GM19035 (cell line): ENCODE measurements around the gene THRB.
"Not testable (repeated sequence)": the region's sequence is repeated elsewhere in the genome, so short reads cannot be mapped to it uniquely, and the experiment has no call there.

Experiments
- ATAC-seq: cut with Tn5 transposase; IDR thresholded peaks from one replicate; pipeline ENCODE4 v1.9.1; 2021; ENCODE audit not compliant: unreplicated experiment

The THRB gene

GRCh38 chr3:24451461-24452099 is 43.1 kb downstream of the THRB start:
- ATAC-seq = no peak

- ATAC-seq = no peak
Observed at GRCh38 chr3:24450160-24450907, 44.3 kb downstream of the THRB start.

GRCh38 chr3:24447836-24448235 is 46.8 kb downstream of the THRB start:
- ATAC-seq = no peak

GRCh38 chr3:24446032-24446431 is 48.6 kb downstream of the THRB start:
- ATAC-seq = no peak

GRCh38 chr3:24443476-24443875 is 51.2 kb downstream of the THRB start:
- ATAC-seq = no peak

- ATAC-seq = no peak
Observed at GRCh38 chr3:24440760-24441464, 53.7 kb downstream of the THRB start.

- ATAC-seq = no peak
Observed at GRCh38 chr3:24439021-24439420, 55.6 kb downstream of the THRB start.

- ATAC-seq = no peak
Observed at GRCh38 chr3:24437326-24437725, 57.3 kb downstream of the THRB start.

GRCh38 chr3:24435584-24435983 is 59.1 kb downstream of the THRB start:
- ATAC-seq = no peak

- no peak for ATAC-seq
Observed at GRCh38 chr3:24434651-24435050, 60.0 kb downstream of the THRB start.

- no peak for ATAC-seq
Observed at GRCh38 chr3:24433838-24434591, 60.6 kb downstream of the THRB start.

- no peak for ATAC-seq
Observed at GRCh38 chr3:24432989-24433388, 61.7 kb downstream of the THRB start.

- ATAC-seq = no peak
Observed at GRCh38 chr3:24428481-24428880, 66.2 kb downstream of the THRB start.

GRCh38 chr3:24426896-24427295 is 67.8 kb downstream of the THRB start:
- ATAC-seq = no peak

GRCh38 chr3:24420829-24421228 is 73.8 kb downstream of the THRB start:
- ATAC-seq = not testable (repeated sequence)

- no peak for ATAC-seq
Observed at GRCh38 chr3:24420224-24420623, 74.4 kb downstream of the THRB start.

- no peak for ATAC-seq
Observed at GRCh38 chr3:24419067-24419791, 75.4 kb downstream of the THRB start.

GRCh38 chr3:24417730-24418129 is 76.9 kb downstream of the THRB start:
- ATAC-seq = no peak

GRCh38 chr3:24416224-24416623 is 78.4 kb downstream of the THRB start:
- ATAC-seq = no peak

GRCh38 chr3:24415824-24416223 is 78.8 kb downstream of the THRB start:
- ATAC-seq = no peak

GRCh38 chr3:24413662-24414061 is 81.0 kb downstream of the THRB start:
- not testable (repeated sequence) for ATAC-seq
